ENCODE results near the gene TSPAN12. TPM values are rescaled to one million over a fixed set of nuclear protein-coding genes. Genes with fewer than 3 reads are reported as not detected.
"Not testable (repeated sequence)": the region's sequence is repeated elsewhere in the genome, so short reads cannot be mapped to it uniquely, and the experiment has no call there.

The TSPAN12 gene, protein sequence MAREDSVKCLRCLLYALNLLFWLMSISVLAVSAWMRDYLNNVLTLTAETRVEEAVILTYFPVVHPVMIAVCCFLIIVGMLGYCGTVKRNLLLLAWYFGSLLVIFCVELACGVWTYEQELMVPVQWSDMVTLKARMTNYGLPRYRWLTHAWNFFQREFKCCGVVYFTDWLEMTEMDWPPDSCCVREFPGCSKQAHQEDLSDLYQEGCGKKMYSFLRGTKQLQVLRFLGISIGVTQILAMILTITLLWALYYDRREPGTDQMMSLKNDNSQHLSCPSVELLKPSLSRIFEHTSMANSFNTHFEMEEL
- 17.6 and 20.7 TPM in 2 replicates for total RNA-seq

GRCh38 chr7:120857588-120858573 is at the start of gene TSPAN12:
TSS of gene TSPAN12 (minus strand) at chr7:120858144. CDS start at chr7:120856763, 1,381 bp downstream.
- DNase-seq (ENCODE audit: extremely low read depth, low read depth, low spot score): peak; percentile 36

GRCh38 chr7:120898715-120899499 is 41.0 kb upstream of the TSPAN12 start:
- no peak for DNase-seq (ENCODE audit: extremely low read depth, low read depth, low spot score)

- not testable (repeated sequence) for DNase-seq (ENCODE audit: extremely low read depth, low read depth, low spot score)
These were observed 37.3 kb upstream of the TSPAN12 start for GRCh38 chr7:120895253-120895652.

DNA sequence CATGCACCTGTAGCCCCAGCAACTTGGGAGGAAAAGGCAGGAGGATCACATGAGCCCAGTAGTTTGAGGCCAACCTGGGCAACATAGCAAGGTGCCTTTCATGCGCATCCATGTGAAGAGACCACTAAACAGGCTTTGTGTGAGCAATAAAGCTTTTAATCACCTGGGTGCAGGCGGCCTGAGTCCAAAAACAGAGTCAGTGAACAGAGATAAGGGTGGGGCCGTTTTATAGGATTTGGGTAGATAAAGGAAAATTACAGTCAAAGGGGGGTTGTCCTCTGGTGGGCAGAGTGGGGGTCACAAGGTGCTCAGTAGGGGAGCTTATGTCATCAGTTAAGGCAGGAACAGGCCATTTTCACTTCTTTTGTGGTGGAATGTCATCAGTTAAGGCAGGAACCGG is 27.7 kb upstream of the TSPAN12 start:
- DNase-seq (ENCODE audit: extremely low read depth, low read depth, low spot score): not testable (repeated sequence)

GRCh38 chr7:120877701-120878100 is 19.8 kb upstream of the TSPAN12 start:
- no peak for DNase-seq (ENCODE audit: extremely low read depth, low read depth, low spot score)

DNA sequence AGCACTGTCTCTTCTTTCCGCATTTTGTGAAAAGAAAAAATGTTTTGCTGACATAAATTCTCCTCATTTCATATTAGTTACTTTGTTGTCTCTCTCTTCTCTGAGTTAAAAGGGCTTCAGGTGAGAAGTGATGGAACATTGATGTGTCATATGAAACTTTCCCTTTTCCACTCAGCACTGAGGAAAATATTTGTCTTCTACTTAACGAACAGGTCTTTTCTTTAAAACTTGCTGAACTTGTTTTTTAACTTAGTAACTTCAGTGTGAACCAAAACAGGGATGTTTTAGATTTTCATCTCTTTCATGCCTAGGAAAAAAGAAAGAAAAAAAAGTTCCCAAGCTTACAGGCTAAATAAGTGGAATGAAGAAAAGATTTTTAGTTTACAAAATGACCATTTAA is 19.0 kb upstream of the TSPAN12 start:
- no peak for DNase-seq (ENCODE audit: extremely low read depth, low read depth, low spot score)

- DNase-seq (ENCODE audit: extremely low read depth, low read depth, low spot score): no peak
These were observed 16.8 kb upstream of the TSPAN12 start for GRCh38 chr7:120874722-120875121.

DNA sequence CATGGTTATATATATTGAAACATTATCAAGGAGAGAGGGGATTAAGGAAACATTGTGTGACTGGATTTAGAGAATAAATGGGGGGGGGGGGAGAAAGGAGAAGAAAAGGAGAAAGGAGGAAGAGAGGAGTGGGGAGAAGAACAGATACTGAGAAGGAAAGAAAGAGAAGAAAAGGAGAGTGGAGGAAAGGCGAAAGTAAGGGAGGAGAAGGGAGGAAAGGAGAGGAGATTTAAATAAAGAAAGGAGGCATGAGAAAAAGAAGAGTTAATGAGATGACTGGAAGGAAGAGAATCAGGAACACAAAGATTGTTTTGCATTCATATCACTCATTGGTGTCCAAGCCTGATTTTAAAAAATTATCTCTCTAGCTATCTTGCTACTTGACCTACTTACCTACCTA is 16.1 kb upstream of the TSPAN12 start:
- DNase-seq (ENCODE audit: extremely low read depth, low read depth, low spot score): no peak

GRCh38 chr7:120873401-120873800 is 15.5 kb upstream of the TSPAN12 start:
- no peak for DNase-seq (ENCODE audit: extremely low read depth, low read depth, low spot score)

DNA sequence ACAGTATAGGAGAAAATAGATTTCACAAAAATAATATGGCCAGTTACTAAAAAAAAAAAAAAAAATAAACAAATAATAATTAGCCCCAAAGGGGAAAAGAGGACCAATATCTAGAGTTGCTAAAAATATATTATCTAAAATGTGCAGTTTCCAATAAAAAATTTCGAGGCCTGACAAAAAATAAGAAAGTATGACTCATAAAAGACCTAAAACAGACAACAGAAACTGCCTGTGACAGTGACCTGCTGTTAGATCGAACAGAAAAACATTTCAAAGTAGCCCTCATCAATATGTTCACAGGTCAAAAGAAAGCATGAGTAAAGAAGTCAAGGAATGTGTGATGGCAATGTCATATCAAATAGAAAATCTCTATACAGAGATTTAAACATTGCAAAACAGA is 11.8 kb upstream of the TSPAN12 start:
- DNase-seq (ENCODE audit: extremely low read depth, low read depth, low spot score): no peak

- no peak for DNase-seq (ENCODE audit: extremely low read depth, low read depth, low spot score)
These were observed 10.0 kb upstream of the TSPAN12 start for GRCh38 chr7:120867932-120868331.

GRCh38 chr7:120865191-120865981 is 7.4 kb upstream of the TSPAN12 start:
- DNase-seq (ENCODE audit: extremely low read depth, low read depth, low spot score): no peak

DNA sequence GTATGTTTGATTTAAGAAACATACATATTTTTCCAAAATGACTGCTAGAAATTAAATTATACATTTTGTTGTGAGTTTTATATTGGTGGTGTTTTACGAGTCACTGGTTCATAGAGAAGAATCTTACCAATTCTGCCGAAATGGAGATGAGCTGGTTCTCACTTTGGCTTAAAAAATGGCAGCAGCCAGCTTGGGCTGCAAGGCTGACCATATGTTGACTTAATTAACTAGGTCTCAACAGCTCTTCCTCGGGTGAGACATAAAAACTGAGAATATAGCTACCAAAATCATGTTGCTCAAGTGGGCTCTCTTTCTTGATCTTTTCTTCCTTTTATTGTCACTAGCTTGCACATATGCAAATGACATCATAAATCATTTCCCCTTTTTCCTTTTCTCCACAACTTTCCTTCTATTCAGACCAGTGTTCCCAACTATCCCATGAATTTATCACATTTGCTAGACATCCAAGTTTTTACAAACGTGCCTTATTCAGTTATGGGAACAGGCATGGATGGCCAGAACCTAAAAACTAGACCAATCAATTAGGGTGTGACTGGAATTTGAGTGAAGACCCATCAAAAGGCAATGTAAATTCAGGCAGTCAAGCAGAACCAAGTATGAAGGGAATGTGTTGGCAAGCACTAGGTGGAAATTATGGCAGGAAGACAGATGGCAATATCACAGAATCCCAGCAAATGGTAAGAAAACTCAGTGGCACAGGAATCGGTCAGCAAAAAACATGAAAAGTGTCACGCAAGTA is 6.4 kb upstream of the TSPAN12 start:
- DNase-seq (ENCODE audit: extremely low read depth, low read depth, low spot score): no peak

DNA sequence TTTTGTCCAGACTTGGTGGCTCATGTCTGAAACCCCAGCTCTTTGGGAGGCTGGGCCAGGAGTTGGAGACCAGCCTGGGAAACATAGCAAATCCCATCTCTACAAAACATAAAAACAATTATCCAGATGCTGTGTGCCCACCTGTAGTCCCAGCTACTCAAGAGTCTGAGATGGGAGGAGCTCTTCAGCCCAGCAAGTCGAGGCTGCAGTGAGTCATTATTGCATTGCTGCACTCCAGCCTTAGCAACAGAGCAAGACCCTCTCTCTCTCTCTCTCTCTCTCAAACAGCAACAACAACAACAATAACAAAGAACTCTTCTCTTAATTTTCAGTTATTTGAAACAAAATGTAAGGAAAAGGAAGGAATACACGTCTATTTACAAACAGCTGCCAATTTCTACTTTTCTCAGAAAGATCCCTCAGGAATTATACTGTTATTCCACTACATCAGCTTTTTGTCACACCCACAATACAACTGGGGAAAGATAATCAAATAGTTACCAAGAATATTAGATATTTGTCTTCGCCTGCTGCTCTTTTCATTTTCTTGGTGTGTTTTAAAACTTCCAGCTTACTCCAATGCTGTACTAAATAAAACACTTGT is 5.1 kb upstream of the TSPAN12 start:
- DNase-seq (ENCODE audit: extremely low read depth, low read depth, low spot score): no peak

DNA sequence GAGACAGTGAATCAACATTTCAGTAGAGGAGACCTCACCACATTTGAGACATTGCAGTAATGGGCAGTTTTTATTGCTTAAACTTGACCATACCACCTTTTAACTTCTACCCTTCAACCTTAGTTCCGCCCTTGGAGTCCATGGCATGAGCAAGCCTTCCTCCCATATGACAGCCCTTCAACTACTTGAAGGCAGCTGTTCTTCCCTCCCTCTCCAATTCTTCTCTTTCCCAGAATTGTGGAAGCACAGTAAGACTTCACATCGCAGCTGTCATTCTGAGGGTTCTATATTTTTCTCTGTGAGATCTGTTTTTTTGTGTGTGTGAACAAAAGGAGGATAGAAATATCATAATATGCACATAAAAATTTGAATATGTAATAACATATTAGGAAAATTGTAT is 2.2 kb upstream of the TSPAN12 start:
- DNase-seq (ENCODE audit: extremely low read depth, low read depth, low spot score): no peak

DNA sequence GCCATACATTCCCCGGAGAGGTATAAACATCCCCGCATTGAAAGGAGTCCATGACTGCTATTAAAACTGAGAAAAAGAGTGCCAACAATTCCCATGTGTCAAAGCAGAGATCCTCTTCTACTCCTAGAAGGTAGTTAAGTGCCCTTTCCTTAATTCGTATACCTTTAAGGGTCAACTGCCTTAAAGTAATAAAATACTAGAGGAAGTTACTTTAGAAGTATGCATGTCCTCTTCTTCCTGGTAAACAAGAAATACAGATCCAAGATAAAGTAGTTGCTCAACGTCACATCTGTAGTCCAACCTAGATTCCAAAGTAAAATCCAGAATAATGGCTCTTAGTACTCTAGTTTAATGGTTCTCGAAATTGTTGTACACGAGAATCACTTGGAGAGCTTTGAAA is 1.5 kb upstream of the TSPAN12 start:
- DNase-seq (ENCODE audit: extremely low read depth, low read depth, low spot score): no peak

DNA sequence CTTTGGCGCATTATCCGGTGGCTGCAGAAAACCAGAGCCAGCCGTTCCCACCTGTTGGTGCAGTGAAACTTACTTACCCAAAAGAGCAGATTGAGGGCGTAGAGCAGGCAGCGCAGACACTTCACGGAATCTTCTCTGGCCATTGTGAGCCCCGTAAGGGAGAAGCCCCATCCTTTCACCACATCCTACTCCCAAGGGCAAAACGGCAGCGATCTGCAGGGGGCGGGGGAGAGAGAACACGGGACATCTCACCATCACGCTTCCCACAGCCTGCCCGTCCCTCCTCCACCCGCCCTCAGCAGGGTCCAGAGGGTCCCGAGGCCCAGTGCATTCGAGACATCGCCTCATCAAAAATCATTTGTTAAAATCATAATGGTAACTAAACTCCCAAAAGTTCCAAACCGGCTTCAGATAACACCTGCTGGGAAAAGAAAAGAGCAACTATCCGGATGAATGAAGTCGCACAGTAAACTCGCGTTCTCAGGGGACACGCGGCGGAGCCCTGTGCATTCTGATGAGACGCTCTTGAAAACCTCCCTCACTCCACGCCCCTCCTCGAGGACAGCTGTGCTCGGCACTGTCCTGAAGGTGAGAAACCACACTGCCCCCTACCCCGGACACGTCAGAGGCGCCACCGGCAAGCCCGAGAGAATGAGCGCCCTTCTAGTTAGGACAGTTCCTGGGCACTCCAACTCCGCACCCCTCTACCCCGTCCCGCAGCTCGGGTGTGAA is 1.2 kb downstream of the TSPAN12 start:
- no peak for DNase-seq (ENCODE audit: extremely low read depth, low read depth, low spot score)

- no peak for DNase-seq (ENCODE audit: extremely low read depth, low read depth, low spot score)
These were observed 1.7 kb downstream of the TSPAN12 start for GRCh38 chr7:120856198-120856597.

Data from glomerular endothelial cell (primary cell).